HCT116 (cell line): ENCODE data around the gene IRF4. TPM values are rescaled to one million over a fixed set of nuclear protein-coding genes. Genes with fewer than 3 reads are reported as not detected.

Experiments
- ATAC-seq: fragments of 200-7000 bp; cut with Tn5 transposase; 2 replicates; pipeline ENCODE4 v1.9.1; 2020; ENCODE audit warnings: mild to moderate bottlenecking, moderate library complexity
- BruUV-seq: library from RNA; stranded (reverse); fragments of 400-500 nt; replicated peaks from 2 replicates; lab custom pipeline; 2021; lab: Mats Ljungman, UMichigan
- CTCF ChIA-PET: fragments of 300-600 bp; sonication (Branson Sonifier 250); formaldehyde crosslinking; loops from one replicate; lab custom pipeline; 2021; ENCODE audit warnings: antibody characterized with exemption; lab: Charles Lee
- POLR2A ChIA-PET: fragments of 300-600, 350-600 bp; sonication (Branson Sonifier 250); formaldehyde crosslinking; loops from one replicate; lab custom pipeline; 2021; ENCODE audit warnings: antibody characterized with exemption; lab: Charles Lee
- RAD21 ChIA-PET, 2 experiments: fragments of 300-600 bp; sonication (Branson Sonifier 250); formaldehyde crosslinking; loops; one replicate each; lab custom pipeline; 2023; ENCODE audit warnings: low total read pairs in 2 of 2; ENCODE audit not compliant: uncharacterized antibody in 2 of 2, unreplicated experiment in 2 of 2, low non-redundant PET in 1 of 2; lab: Charles Lee
- DNase-seq: peaks from one replicate; pipeline ENCODE4 v3.0.0-alpha.2; 2010; ENCODE audit warnings: low read depth, low spot score
- H2AFZ ChIP-seq: fragments of 200-600 bp; shearing (Covaris generic), sonication (generic); 2 replicates; pipeline ENCODE4 v1.6.1; 2017; ENCODE audit warnings: low read depth, mixed run types, mixed read lengths, antibody characterized with exemption, low read length; ENCODE audit not compliant: poor library complexity, severe bottlenecking
- H3K27ac ChIP-seq: 2 replicates; pipeline ENCODE4 v1.5.1; 2012; ENCODE audit warnings: low read depth, low read length
- H3K27me3 ChIP-seq: fragments of 200-600 bp; sonication (generic); 2 replicates; pipeline ENCODE4 v1.6.1; 2016; ENCODE audit warnings: mixed run types, low read length, mixed read lengths; ENCODE audit not compliant: insufficient read depth
- H3K36me3 ChIP-seq, 2 experiments: fragments of 200-500 bp in 1 of 2; fragments of 200-600 bp in 1 of 2; sonication (Bioruptor generic) in 1 of 2; sonication (generic) in 1 of 2; 2 replicates each; pipeline versions ENCODE4 v1.5.1 to v1.6.1; 2014 to 2016; ENCODE audit warnings: low read length in 2 of 2, inconsistent platforms in 1 of 2, mixed read lengths in 1 of 2, mixed run types in 1 of 2; ENCODE audit not compliant: insufficient read depth in 2 of 2, control insufficient read depth in 1 of 2
- H3K4me1 ChIP-seq, 2 experiments: fragments of 200-600 bp in 1 of 2; sonication (generic) in 1 of 2; 2 replicates each; pipeline versions ENCODE4 v1.5.1 to v1.6.1; 2012 to 2017; ENCODE audit warnings: low read length in 2 of 2, inconsistent platforms in 1 of 2, mild to moderate bottlenecking in 1 of 2, mixed read lengths in 1 of 2, mixed run types in 1 of 2, moderate library complexity in 1 of 2; ENCODE audit not compliant: insufficient read depth in 2 of 2, control insufficient read depth in 1 of 2
- H3K4me2 ChIP-seq: fragments of 200-600 bp; sonication (generic); 2 replicates; pipeline ENCODE4 v1.6.1; 2017; ENCODE audit warnings: mixed run types, low read length, mixed read lengths
- H3K4me3 ChIP-seq, 2 experiments: fragments of 200-600 bp in 1 of 2; sonication (generic) in 1 of 2; replicated peaks in 1 of 2; 2 replicates each; pipeline ENCODE4 v1.5.1; 2011 to 2016; ENCODE audit warnings: low read length in 2 of 2, control low read depth in 1 of 2, low read depth in 1 of 2, mild to moderate bottlenecking in 1 of 2, mixed read lengths in 1 of 2, mixed run types in 1 of 2
- H3K79me2 ChIP-seq: fragments of 200-600 bp; sonication (generic); 2 replicates; pipeline ENCODE4 v1.6.1; 2017; ENCODE audit warnings: mild to moderate bottlenecking, mixed run types, low read length, moderate library complexity, mixed read lengths; ENCODE audit not compliant: insufficient read depth
- H3K9ac ChIP-seq: fragments of 200-600 bp; sonication (generic); 2 replicates; pipeline ENCODE4 v1.6.1; 2016; ENCODE audit warnings: low read length, mixed read lengths
- H3K9me2 ChIP-seq: fragments of 200-600 bp; sonication (generic), shearing (Covaris generic); 2 replicates; pipeline ENCODE4 v1.6.1; 2017; ENCODE audit warnings: mixed run types, mild to moderate bottlenecking, moderate library complexity; ENCODE audit not compliant: insufficient read depth
- H3K9me3 ChIP-seq, 2 experiments: fragments of 200-500 bp in 1 of 2; fragments of 200-600 bp in 1 of 2; sonication (Bioruptor generic) in 1 of 2; sonication (generic) in 1 of 2; 2 replicates each; pipeline ENCODE4 v1.6.1; 2014 to 2017; ENCODE audit warnings: low read length in 2 of 2, mixed read lengths in 2 of 2, inconsistent platforms in 1 of 2, low read depth in 1 of 2, mild to moderate bottlenecking in 1 of 2, mixed run types in 1 of 2, moderate library complexity in 1 of 2; ENCODE audit not compliant: control insufficient read depth in 1 of 2, insufficient read depth in 1 of 2
- H4K20me1 ChIP-seq: fragments of 200-600 bp; sonication (generic), shearing (Covaris generic); 2 replicates; pipeline ENCODE4 v1.6.1; 2017; ENCODE audit warnings: mixed run types, mild to moderate bottlenecking, moderate library complexity; ENCODE audit not compliant: insufficient read depth
- EZH2phosphoT487 ChIP-seq: fragments of 200-600 bp; IDR thresholded peaks from 2 replicates; pipeline ENCODE4 v1.6.1; 2018; ENCODE audit warnings: antibody characterized with exemption, borderline replicate concordance
- FOSL1 ChIP-seq: IDR thresholded peaks from 2 replicates; pipeline ENCODE4 v1.6.1; 2012; ENCODE audit warnings: low read depth
- POLR2A ChIP-seq: IDR thresholded peaks from 2 replicates; pipeline ENCODE4 v1.7.0; 2011; ENCODE audit warnings: borderline replicate concordance; ENCODE audit not compliant: insufficient read depth, insufficient read length; ENCODE audit errors: extremely low read depth
- POLR2AphosphoS5 ChIP-seq: IDR thresholded peaks from 2 replicates; pipeline ENCODE4 v1.6.1; 2011; ENCODE audit warnings: mild to moderate bottlenecking, low read depth, low read length, moderate library complexity
- RAD21 ChIP-seq: IDR thresholded peaks from 2 replicates; pipeline ENCODE4 v1.6.1; 2012; ENCODE audit warnings: low read depth, mild to moderate bottlenecking
- REST ChIP-seq: IDR thresholded peaks from 2 replicates; pipeline ENCODE4 v1.6.1; 2012; ENCODE audit warnings: low read depth
- SRF ChIP-seq: IDR thresholded peaks from 2 replicates; pipeline ENCODE4 v1.6.1; 2012; ENCODE audit warnings: low read depth
- YY1 ChIP-seq: IDR thresholded peaks from 2 replicates; pipeline ENCODE4 v1.6.1; 2011; ENCODE audit warnings: low read length, low read depth, moderate library complexity, mild to moderate bottlenecking; ENCODE audit not compliant: insufficient replicate concordance; ENCODE audit errors: extremely low read depth
- ZNF274 ChIP-seq: fragments of 200-500 bp; sonication (Bioruptor generic); IDR thresholded peaks from 2 replicates; pipeline ENCODE4 v1.6.1; 2014; ENCODE audit warnings: mild to moderate bottlenecking, low read depth, low read length, inconsistent platforms
- intact Hi-C: fragments of 100-400 bp; cut with micrococcal nuclease; formaldehyde crosslinking; loops from 2 replicates; pipeline ENCODE4 v1.10.0; 2022
- total RNA-seq: library from RNA; stranded (reverse); gene quantifications from one replicate; pipeline ENCODE4 v1.2.1, GENCODE V29; 2021; ENCODE audit not compliant: unreplicated experiment
- TF ChIP-seq, protein P1 (sequence below): IDR thresholded peaks from 2 replicates; pipeline ENCODE4 v1.6.1; 2012

Gene IRF4
- total RNA-seq, 1 experiment from 2014 or later: 1.2 TPM

GRCh38 chr6:398065-398464 lies 6.5 kb downstream of the IRF4 start (continued):
- TF ChIP-seq ZNF274: no peak
- no peak for TF ChIP-seq EZH2phosphoT487
- TF ChIP-seq, protein P1, sequence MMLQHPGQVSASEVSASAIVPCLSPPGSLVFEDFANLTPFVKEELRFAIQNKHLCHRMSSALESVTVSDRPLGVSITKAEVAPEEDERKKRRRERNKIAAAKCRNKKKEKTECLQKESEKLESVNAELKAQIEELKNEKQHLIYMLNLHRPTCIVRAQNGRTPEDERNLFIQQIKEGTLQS: no peak

- ChIA-PET RAD21 (no interaction called here), CTCF (no interaction called here), POLR2A (no interaction called here)
- no peak for TF ChIP-seq YY1
- no peak for TF ChIP-seq POLR2A
- TF ChIP-seq EZH2phosphoT487: no peak
- Histone ChIP-seq H3K4me2 (no peak overlapping the region), H3K27ac (no peak overlapping the region), H3K36me3 (no peaks in the 10 kb centered on the region), H3K9me2 (no peaks in the 10 kb centered on the region), H3K4me1 (no peaks in the 10 kb centered on the region), H3K27me3 (peaks cover 12% of the 10 kb centered on the region; the same call in 1 of the 2 replicates), H3K4me3 (no peak overlapping the region), H3K79me2 (no peaks in the 10 kb centered on the region), H3K9ac (no peak overlapping the region), H3K9me3 (no peaks in the 10 kb centered on the region; a peak in 1 of 4 replicates), H2AFZ (no peak overlapping the region), H4K20me1 (no peaks in the 10 kb centered on the region)
- intact Hi-C loops: no loop called here
- ATAC-seq: no peak
- no TSS peak for BruUV-seq
- DNase-seq: no peak
Observed at GRCh38 chr6:398558-399078, 7.1 kb downstream of the IRF4 start.

DNA sequence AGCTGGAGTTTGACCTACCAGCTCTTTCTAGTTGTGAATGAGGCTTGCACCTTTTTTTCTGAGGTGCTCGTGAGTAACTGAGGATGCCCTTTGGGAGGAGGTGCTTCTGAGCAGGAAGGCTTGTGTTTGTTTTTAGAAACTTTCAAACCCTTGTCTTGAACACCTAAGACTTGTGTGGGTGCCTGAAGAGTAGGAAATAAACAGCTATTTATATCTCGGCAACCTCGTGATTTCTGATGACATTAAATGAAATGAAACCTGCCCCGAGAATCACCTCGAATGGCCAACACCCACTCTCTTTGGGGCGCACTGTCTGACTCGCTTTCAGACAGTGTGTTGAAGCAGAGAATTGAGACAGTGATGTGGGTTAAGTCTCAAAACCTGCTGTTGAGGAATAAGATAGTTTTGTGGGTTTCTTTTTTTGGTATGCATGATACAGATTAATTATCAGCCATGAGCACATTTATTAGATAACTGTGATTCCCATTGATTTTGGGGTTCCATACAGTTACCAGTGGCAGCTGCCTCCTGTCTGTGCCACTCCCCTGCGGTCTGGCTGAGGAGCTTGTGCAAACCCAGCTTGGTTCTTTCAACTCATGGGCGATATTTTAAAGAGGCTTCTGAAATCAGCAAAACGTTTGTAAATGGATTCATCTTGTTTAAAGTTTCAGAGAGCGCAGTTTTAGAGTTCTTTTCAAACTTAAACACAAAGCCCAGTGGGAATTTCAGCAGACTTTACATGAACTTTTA lies 8.4 kb downstream of the IRF4 start:
- ChIA-PET RAD21 (no interaction called here), POLR2A (no interaction called here), CTCF (interaction anchor here (1.3 kb wide), 1 partner anchor 9 kb away, joined by 3 read pairs; no protein-coding TSS in a partner anchor)
- Histone ChIP-seq H3K36me3 (no peaks in the 10 kb centered on the region), H3K4me3 (no peak overlapping the region), H3K4me2 (no peak overlapping the region), H3K9me2 (no peaks in the 10 kb centered on the region), H2AFZ (no peak overlapping the region), H4K20me1 (no peaks in the 10 kb centered on the region), H3K27me3 (peaks cover 12% of the 10 kb centered on the region; the same call in 1 of the 2 replicates), H3K27ac (no peak overlapping the region), H3K9me3 (no peaks in the 10 kb centered on the region; a peak in 1 of 4 replicates), H3K79me2 (no peaks in the 10 kb centered on the region), H3K9ac (no peak overlapping the region), H3K4me1 (no peaks in the 10 kb centered on the region)
- ATAC-seq (no peak), DNase-seq (no peak)
- TF ChIP-seq FOSL1: no peak
- TF ChIP-seq POLR2AphosphoS5: no peak
- no peak for TF ChIP-seq REST
- no peak for TF ChIP-seq RAD21
- TF ChIP-seq YY1: no peak
- TF ChIP-seq SRF: no peak
- intact Hi-C loops: no loop called here
- no TSS peak for BruUV-seq
